Activated B cell treated with CpG ODN at 0.5 μM for 24 hours (primary cell): ENCODE measurements around the gene FES. TPM values are rescaled to one million over a fixed set of nuclear protein-coding genes. Genes with fewer than 3 reads are reported as not detected.

ENCODE experiments used
- ATAC-seq: fragments of 200-7000 bp; cut with Tn5 transposase; one replicate; pipeline ENCODE4 v1.10.0; 2021; ENCODE audit warnings: low read depth, mild to moderate bottlenecking, moderate library complexity
- CTCF ChIA-PET: fragments of 350-600 bp; sonication (Branson Sonifier 250); formaldehyde crosslinking; loops from one replicate; lab custom pipeline; 2021; ENCODE audit warnings: antibody characterized with exemption; lab: Charles Lee
- POLR2A ChIA-PET: fragments of 350-600 bp; sonication (Branson Sonifier 250); formaldehyde crosslinking; loops from one replicate; lab custom pipeline; 2021; ENCODE audit warnings: antibody characterized with exemption; lab: Charles Lee
- DNase-seq: peaks from one replicate; pipeline ENCODE4 v3.0.0; 2022
- H3K27ac Mint-ChIP-seq: one replicate; pipeline ENCODE4 v1.8.0; 2020; ENCODE audit warnings: mixed read lengths
- H3K27me3 Mint-ChIP-seq: one replicate; pipeline ENCODE4 v1.8.0; 2021; ENCODE audit warnings: mixed read lengths
- H3K36me3 Mint-ChIP-seq: one replicate; pipeline ENCODE4 v1.8.0; 2021; ENCODE audit warnings: low read depth, mixed read lengths
- H3K4me1 Mint-ChIP-seq: one replicate; pipeline ENCODE4 v1.8.0; 2021; ENCODE audit warnings: mixed read lengths
- H3K4me3 Mint-ChIP-seq: one replicate; pipeline ENCODE4 v1.8.0; 2020; ENCODE audit warnings: mild to moderate bottlenecking, mixed read lengths
- H3K9me3 Mint-ChIP-seq: one replicate; pipeline ENCODE4 v1.8.0; 2020; ENCODE audit warnings: mixed read lengths
- intact Hi-C: fragments of 100-400 bp; cut with micrococcal nuclease; formaldehyde crosslinking; loops from one replicate; pipeline ENCODE4 v1.15.1; 2024
- total RNA-seq: library from RNA; stranded (reverse); gene quantifications from 2 replicates; pipeline ENCODE4 v1.2.3, GENCODE V29; 2022
- TF ChIP-seq, protein P1 (sequence below): fragments of 200-600 bp; IDR thresholded peaks from one replicate; pipeline ENCODE4 v1.8.0; 2022; ENCODE audit warnings: antibody characterized with exemption, mild to moderate bottlenecking

The FES gene
- total RNA-seq, 1 donor from 2014 or later = 27.4 TPM

DNA sequence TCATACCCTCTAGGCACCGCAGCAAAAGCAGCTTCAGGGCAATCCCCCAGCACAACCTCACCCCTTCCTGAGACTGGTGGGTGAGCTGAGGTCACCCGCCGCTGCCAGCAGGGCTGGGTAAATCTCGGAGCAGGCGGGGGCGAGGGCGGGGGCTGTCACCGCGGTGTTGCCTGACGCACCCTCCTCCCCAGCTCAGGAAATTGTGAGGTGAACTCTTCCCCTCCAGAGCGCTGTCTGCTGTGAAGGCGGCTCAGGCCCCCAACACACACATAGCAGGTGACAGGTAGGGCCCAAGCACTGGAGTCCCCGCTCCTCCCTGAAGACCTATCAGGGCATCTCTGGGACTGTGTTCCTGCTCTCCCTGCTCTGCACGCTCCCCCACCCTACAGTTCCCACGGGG is 46.2 kb upstream of the FES start:
- intact Hi-C loops = loop anchor here (1.0 to 2.0 kb wide), 3 partner anchors 9 to 15 kb away; no protein-coding TSS in a partner anchor
- ChIA-PET CTCF (interaction anchor here (1.0 to 1.3 kb wide), 3 partner anchors 33 to 94 kb away, joined by 3 to 5 read pairs (median 4); partner anchors contain the start of gene HDDC3), POLR2A (interaction anchor here (0.6 to 2.9 kb wide), 12 partner anchors 8 to 190 kb away, joined by 3 to 15 read pairs (median 5); partner anchors contain the start of gene BLM)
- TF ChIP-seq, protein P1, sequence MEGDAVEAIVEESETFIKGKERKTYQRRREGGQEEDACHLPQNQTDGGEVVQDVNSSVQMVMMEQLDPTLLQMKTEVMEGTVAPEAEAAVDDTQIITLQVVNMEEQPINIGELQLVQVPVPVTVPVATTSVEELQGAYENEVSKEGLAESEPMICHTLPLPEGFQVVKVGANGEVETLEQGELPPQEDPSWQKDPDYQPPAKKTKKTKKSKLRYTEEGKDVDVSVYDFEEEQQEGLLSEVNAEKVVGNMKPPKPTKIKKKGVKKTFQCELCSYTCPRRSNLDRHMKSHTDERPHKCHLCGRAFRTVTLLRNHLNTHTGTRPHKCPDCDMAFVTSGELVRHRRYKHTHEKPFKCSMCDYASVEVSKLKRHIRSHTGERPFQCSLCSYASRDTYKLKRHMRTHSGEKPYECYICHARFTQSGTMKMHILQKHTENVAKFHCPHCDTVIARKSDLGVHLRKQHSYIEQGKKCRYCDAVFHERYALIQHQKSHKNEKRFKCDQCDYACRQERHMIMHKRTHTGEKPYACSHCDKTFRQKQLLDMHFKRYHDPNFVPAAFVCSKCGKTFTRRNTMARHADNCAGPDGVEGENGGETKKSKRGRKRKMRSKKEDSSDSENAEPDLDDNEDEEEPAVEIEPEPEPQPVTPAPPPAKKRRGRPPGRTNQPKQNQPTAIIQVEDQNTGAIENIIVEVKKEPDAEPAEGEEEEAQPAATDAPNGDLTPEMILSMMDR = no peak
- peak; percentile 89 for ATAC-seq
- Mint-ChIP-seq H3K9me3 (no peaks in the 10 kb centered on the region), H3K27me3 (no peaks in the 10 kb centered on the region), H3K27ac (no peak overlapping the region), H3K4me3 (peak overlapping the region; percentile 62), H3K4me1 (peaks cover 39% of the 10 kb centered on the region), H3K36me3 (no peaks in the 10 kb centered on the region)
- DNase-seq = peak; percentile 64

DNA sequence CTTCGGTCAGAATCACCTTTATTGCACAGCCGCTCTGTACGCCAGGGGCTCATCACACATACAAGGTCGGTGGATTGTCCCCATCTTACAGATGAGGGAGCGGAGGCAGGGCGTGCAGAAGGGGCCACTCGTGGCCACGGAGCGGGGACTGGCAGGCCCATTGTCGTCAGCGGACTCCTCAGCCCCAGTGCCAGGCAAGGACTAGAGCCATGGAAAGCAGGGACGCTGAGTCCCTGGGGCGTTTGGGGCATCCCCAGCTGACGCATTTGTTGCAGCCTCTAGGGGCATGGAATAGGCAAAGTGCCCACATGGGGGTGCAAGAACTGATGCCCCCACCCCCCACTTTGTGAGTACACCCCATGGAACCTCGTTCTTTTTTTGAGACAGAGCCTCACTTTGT is 45.8 kb upstream of the FES start:
- DNase-seq (no peak), ATAC-seq (peak; percentile 26)
- ChIA-PET CTCF (interaction anchor here (1.0 to 1.3 kb wide), 4 partner anchors 29 to 93 kb away, joined by 3 to 5 read pairs (median 4); partner anchors contain the start of gene HDDC3), POLR2A (interaction anchor here (0.6 to 2.9 kb wide), 13 partner anchors 9 to 321 kb away, joined by 3 to 15 read pairs (median 5); partner anchors contain the start of gene BLM)
- TF ChIP-seq, protein P1 = no peak
- Mint-ChIP-seq H3K27me3 (no peaks in the 10 kb centered on the region), H3K9me3 (no peaks in the 10 kb centered on the region), H3K36me3 (no peaks in the 10 kb centered on the region), H3K4me3 (peak overlapping the region; percentile 62), H3K27ac (no peak overlapping the region), H3K4me1 (peaks cover 41% of the 10 kb centered on the region)
- intact Hi-C loops = loop anchor here (1.0 to 2.0 kb wide), 3 partner anchors 9 to 14 kb away; no protein-coding TSS in a partner anchor

DNA sequence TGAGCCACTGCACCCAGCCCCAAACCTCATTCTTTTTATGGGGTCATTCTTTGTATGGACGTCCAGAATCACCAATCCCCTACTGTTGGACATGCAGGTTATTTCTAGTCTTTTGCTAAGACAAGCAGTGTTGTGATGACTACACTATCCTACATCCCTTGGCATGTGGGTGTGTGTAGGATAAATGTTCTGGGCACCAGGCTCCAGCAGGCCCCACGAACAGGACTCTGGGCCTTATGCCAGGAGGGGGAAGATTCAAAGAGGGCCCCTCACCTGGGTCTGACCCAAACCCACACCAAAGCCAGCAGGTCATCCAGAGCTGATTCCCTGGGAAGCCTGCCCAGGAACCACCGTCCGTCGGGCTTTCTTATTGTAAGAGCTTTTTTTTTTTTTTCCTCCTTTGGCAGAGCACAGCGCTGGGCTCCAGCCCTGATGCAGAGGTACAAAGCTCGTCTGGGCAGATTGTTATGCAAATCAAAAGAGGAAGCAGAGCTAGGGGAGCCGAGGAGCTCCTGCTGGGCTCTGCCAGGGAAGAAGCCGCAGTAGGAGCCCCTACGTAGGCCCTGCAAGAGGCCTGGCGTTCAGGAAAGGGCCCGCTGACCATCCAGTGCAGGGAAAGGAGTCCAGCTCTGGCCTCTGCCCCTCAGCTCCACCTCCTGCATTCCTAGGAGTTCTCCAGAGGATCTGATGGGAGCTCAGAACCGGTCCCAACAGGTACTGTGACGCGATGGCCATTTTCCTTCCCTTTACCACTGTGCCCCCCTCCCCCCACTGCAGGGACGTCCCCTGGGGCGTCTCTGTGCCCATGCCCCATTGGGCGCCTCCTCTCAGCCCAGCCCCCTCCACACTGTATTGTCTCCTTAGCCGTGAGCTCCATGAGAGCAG is 44.9 kb upstream of the FES start:
- intact Hi-C loops = loop anchor here (2.0 kb wide), 2 partner anchors 13 to 15 kb away; no protein-coding TSS in a partner anchor
- Mint-ChIP-seq H3K27ac (no peak overlapping the region), H3K4me3 (peak overlapping the region; percentile 55), H3K36me3 (no peaks in the 10 kb centered on the region), H3K27me3 (no peaks in the 10 kb centered on the region), H3K9me3 (no peaks in the 10 kb centered on the region), H3K4me1 (peaks cover 45% of the 10 kb centered on the region)
- DNase-seq (no peak), ATAC-seq (peak; percentile 62)
- CTCF ChIA-PET = interaction anchor here (1.1 to 1.2 kb wide), 5 partner anchors 21 to 47 kb away, joined by 3 to 5 read pairs (median 3); no protein-coding TSS in a partner anchor
- TF ChIP-seq, protein P1 = no peak
- POLR2A ChIA-PET = interaction anchor here (0.6 to 2.9 kb wide), 11 partner anchors 8 to 648 kb away, joined by 3 to 15 read pairs (median 6); no protein-coding TSS in a partner anchor

DNA sequence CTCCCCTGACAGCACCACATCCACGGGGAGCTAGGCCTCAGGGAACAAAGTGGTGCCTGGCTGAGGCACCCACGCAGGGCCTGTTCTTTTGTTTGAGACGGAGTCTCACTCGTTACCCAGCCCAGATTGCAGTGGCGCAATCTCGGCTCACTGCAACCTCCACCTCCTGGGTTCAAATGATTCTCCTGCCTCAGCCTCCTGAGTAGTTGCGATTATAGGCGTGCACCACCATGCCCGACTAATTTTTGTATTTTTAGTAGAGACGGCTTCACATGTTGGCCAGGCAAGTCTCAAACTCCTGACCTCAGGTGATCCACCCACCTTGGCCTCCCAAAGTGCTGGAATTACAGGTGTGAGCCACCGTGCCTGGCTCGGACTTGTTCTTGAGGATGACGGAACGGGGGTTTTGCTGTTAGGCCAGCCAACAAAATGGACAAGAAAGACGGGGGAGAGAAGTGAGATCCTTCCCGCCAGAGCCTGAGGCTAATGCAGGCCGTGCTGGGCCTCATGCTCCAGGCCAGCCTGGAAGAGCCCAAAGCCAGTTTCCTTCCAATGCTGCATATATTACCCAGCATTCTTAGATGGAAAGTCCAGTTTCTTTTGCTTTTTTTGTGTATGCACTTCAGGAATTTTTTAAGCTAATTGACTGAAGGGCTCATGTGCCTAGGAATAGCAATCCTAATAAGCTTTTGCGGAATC is 44.0 kb upstream of the FES start:
- H3K9me3 Mint-ChIP-seq = no peaks in the 10 kb centered on the region
- no peak overlapping the region for H3K27ac Mint-ChIP-seq
- H3K4me1 Mint-ChIP-seq = peaks cover 49% of the 10 kb centered on the region
- H3K27me3 Mint-ChIP-seq = no peaks in the 10 kb centered on the region
- ChIA-PET CTCF (interaction anchor here (1.2 kb wide), 3 partner anchors 22 to 46 kb away, joined by 3 read pairs; no protein-coding TSS in a partner anchor), POLR2A (interaction anchor here (0.9 to 1.9 kb wide), 4 partner anchors 11 to 44 kb away, joined by 3 to 14 read pairs (median 7); no protein-coding TSS in a partner anchor)
- DNase-seq (no peak), ATAC-seq (no peak)
- intact Hi-C loops = no loop called here
- H3K4me3 Mint-ChIP-seq = no peak overlapping the region
- H3K36me3 Mint-ChIP-seq = no peaks in the 10 kb centered on the region
- TF ChIP-seq, protein P1 = no peak
